Activated CD8-positive, alpha-beta memory T cell treated with anti-CD3 and anti-CD28 coated beads, Interleukin-2, amount 50 U/mL, for 4 hours (primary cell): Measurements from ENCODE around the gene SERPINA4.

Experiments used
- DNase-seq: peaks from one replicate; pipeline ENCODE4 v3.0.0-alpha.2; 2020

SERPINA4 gene

GRCh38 chr14:94543449-94544124, 17.7 kb upstream of the SERPINA4 start:
- DNase-seq, result no peak

GRCh38 chr14:94544726-94545125, 16.5 kb upstream of the SERPINA4 start:
- no peak for DNase-seq

- DNase-seq, result no peak
Measured at GRCh38 chr14:94545131-94545841, 16.0 kb upstream of the SERPINA4 start.

- no peak for DNase-seq
Measured at GRCh38 chr14:94547151-94547680, 14.0 kb upstream of the SERPINA4 start.

- DNase-seq, result no peak
Measured at GRCh38 chr14:94547726-94548125, 13.5 kb upstream of the SERPINA4 start.

- no peak for DNase-seq
Measured at GRCh38 chr14:94548131-94548998, 12.9 kb upstream of the SERPINA4 start.

GRCh38 chr14:94548999-94549985, 11.9 kb upstream of the SERPINA4 start:
- peak; percentile 49 for DNase-seq

GRCh38 chr14:94550041-94550440, 11.2 kb upstream of the SERPINA4 start:
- no peak for DNase-seq

- no peak for DNase-seq
Measured at GRCh38 chr14:94555991-94556390, 5.3 kb upstream of the SERPINA4 start.

GRCh38 chr14:94557327-94557726, 3.9 kb upstream of the SERPINA4 start:
- no peak for DNase-seq

GRCh38 chr14:94558842-94559241, 2.4 kb upstream of the SERPINA4 start:
- no peak for DNase-seq

- no peak for DNase-seq
Measured at GRCh38 chr14:94559638-94560290, 1.5 kb upstream of the SERPINA4 start.

GRCh38 chr14:94560291-94560665, 964 bp upstream of the SERPINA4 start:
- DNase-seq, result no peak

GRCh38 chr14:94561656-94562010, 391 bp downstream of the SERPINA4 start:
- DNase-seq, result no peak

- no peak for DNase-seq
Measured at GRCh38 chr14:94562022-94562421, 780 bp downstream of the SERPINA4 start.

GRCh38 chr14:94562941-94563883, 2.0 kb downstream of the SERPINA4 start:
- no peak for DNase-seq

- DNase-seq, result no peak
Measured at GRCh38 chr14:94564381-94564780, 3.1 kb downstream of the SERPINA4 start.

- DNase-seq, result no peak
Measured at GRCh38 chr14:94568186-94568585, 6.9 kb downstream of the SERPINA4 start.

GRCh38 chr14:94569381-94570001, 8.2 kb downstream of the SERPINA4 start:
- DNase-seq, result no peak

GRCh38 chr14:94570002-94570400, 8.8 kb downstream of the SERPINA4 start:
- no peak for DNase-seq
